ENCODE measurements around the gene SIX5. TPM values are rescaled to one million over a fixed set of nuclear protein-coding genes. Genes with fewer than 3 reads are reported as not detected.

The SIX5 gene
- total and polyA plus RNA-seq, 9 of the 15 experiments (the other 6 are each of a cell fraction or from before 2014, with no cell fraction given), result 1.4 to 17.2 (median 7.4) TPM; not detected in 2

- TF ChIP-seq ARID3B (CRISPR knock-in tag; IDR thresholded peaks at IDR 0.05; ENCODE audit: borderline replicate concordance) (no peak), PRDM10 (IDR thresholded peaks at IDR 0.05; ENCODE audit: partially characterized antibody) (no peak), ILK (tag; IDR thresholded peaks at IDR 0.05; ENCODE audit: borderline replicate concordance, low read depth) (no peak), YBX1 (IDR thresholded peaks at IDR 0.05) (no peak), U2AF2 (optimal IDR thresholded peaks at IDR 0.05; ENCODE audit: low read depth, low read length) (no peak), ZFX (CRISPR knock-in tag; IDR thresholded peaks at IDR 0.05) (peak; percentile 94), RFX5 (IDR thresholded peaks at IDR 0.05; ENCODE audit: low read depth, low read length) (no peak), HNRNPUL1 (IDR thresholded peaks at IDR 0.05; ENCODE audit: low read length) (no peak), NFIC (IDR thresholded peaks at IDR 0.05) (no peak), PPARD (CRISPR knock-in tag; IDR thresholded peaks at IDR 0.05) (no peak), NR3C1 (CRISPR knock-in tag; IDR thresholded peaks at IDR 0.05) (no peak), NFE2 (IDR thresholded peaks at IDR 0.05; ENCODE audit: low read depth) (no peak), ATF1 (CRISPR knock-in tag; IDR thresholded peaks at IDR 0.05) (no peak), ATF1 (tag; IDR thresholded peaks at IDR 0.05) (0 out of 2 replicates have a peak, but pooled peaks have one; percentile 23), KAT8 (IDR thresholded peaks at IDR 0.05; ENCODE audit: low read depth) (no peak), DNMT1 (IDR thresholded peaks at IDR 0.05) (no peak), TCFL5 (CRISPR knock-in tag; conservative IDR thresholded peaks at IDR 0.05) (no peak), SREBF2 (CRISPR knock-in tag; IDR thresholded peaks at IDR 0.05) (no peak), BRCA1 (IDR thresholded peaks at IDR 0.05) (no peak), BRCA1 (CRISPR knock-in tag; IDR thresholded peaks at IDR 0.05) (0 out of 2 replicates have a peak, but pooled peaks have one; percentile 45), TCF7 (IDR thresholded peaks at IDR 0.05; ENCODE audit: borderline replicate concordance) (no peak), THAP7 (CRISPR knock-in tag; IDR thresholded peaks at IDR 0.05) (no peak), HDGF (IDR thresholded peaks at IDR 0.05) (no peak), ZBTB7A (IDR thresholded peaks at IDR 0.05; ENCODE audit: borderline replicate concordance, control insufficient read depth, low read depth, low read length) (no peak), IRF1 (CRISPR knock-in tag; IDR thresholded peaks at IDR 0.05; ENCODE audit: borderline replicate concordance) (no peak)
Measured at GRCh38 chr19:45767881-45768654, 984 bp downstream of the SIX5 start (continued).
